DND-41 (cell line): Measurements from ENCODE around the gene MYEOV.

Experiments
- EZH2 ChIP-seq: IDR thresholded peaks from 3 replicates; pipeline ENCODE4 v1.6.1; 2012; ENCODE audit warnings: borderline replicate concordance, low read depth, mild to moderate bottlenecking, moderate library complexity, low read length, inconsistent platforms; ENCODE audit not compliant: severe bottlenecking
- TF ChIP-seq, protein P1 (sequence below): IDR thresholded peaks from 2 replicates; pipeline ENCODE4 v1.5.1; 2012; ENCODE audit warnings: borderline replicate concordance, low read length, moderate library complexity, mild to moderate bottlenecking; ENCODE audit not compliant: poor library complexity, severe bottlenecking; ENCODE audit errors: extremely low read depth

GRCh38 chr11:69284081-69284511 lies 9.9 kb upstream of the MYEOV start:
- TF ChIP-seq EZH2, result no peak
- TF ChIP-seq, protein P1, sequence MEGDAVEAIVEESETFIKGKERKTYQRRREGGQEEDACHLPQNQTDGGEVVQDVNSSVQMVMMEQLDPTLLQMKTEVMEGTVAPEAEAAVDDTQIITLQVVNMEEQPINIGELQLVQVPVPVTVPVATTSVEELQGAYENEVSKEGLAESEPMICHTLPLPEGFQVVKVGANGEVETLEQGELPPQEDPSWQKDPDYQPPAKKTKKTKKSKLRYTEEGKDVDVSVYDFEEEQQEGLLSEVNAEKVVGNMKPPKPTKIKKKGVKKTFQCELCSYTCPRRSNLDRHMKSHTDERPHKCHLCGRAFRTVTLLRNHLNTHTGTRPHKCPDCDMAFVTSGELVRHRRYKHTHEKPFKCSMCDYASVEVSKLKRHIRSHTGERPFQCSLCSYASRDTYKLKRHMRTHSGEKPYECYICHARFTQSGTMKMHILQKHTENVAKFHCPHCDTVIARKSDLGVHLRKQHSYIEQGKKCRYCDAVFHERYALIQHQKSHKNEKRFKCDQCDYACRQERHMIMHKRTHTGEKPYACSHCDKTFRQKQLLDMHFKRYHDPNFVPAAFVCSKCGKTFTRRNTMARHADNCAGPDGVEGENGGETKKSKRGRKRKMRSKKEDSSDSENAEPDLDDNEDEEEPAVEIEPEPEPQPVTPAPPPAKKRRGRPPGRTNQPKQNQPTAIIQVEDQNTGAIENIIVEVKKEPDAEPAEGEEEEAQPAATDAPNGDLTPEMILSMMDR, result no peak
